ENCODE results near the gene RGS11. TPM values are rescaled to one million over a fixed set of nuclear protein-coding genes. Genes with fewer than 3 reads are reported as not detected.
"Not testable (repeated sequence)": the region's sequence is repeated elsewhere in the genome, so short reads cannot be mapped to it uniquely, and the experiment has no call there.

RGS11 gene
- total RNA-seq, 2 donors from 2014 or later, result 2.9 to 4.0 TPM

DNA sequence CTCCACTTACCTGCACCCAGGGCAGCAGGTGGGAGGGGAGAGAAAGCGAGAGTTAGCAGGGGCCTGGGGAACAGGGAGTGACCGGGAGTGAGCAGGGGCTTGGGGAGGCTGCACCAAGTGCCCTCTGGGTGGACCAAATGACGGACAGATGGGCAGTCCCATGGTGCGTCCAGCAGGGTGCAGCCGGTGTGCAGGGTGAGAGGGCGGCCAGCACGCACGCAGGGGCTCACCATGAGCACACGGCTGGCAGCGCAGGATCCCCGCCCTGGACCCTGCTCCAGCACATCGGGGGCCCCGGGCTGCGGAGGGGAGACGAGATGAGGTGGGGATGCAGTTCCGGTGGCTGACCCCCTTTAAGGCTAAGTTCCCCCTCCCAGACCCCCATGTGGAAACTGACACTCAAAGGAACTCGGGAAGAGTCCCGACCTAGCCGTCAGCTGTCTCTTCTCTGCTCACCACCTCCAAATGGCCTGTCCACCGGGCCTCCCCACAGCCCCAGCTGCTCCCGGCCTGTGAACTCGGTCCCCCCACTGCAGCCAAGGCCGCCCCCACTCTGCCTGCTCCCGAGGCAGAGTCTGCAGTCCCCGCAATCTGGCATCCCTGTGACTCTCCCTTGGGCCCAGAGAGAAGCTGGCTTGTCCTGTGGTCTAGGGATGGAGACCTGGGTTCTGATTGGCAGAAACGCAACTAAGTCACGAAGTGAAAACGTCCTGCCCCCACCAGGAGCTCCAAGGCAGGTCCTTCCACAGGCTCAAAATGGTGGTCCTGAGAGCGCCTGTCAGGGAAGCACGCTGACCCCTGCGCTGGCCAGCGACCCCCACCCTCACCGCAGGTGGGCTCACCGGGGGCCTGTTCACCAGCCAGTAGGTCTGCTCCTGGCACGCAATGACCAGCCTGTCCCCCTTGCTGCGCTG, 2.9 kb downstream of the RGS11 start:
- no peak overlapping the region for H3K27ac ChIP-seq
- TF ChIP-seq, protein P1, sequence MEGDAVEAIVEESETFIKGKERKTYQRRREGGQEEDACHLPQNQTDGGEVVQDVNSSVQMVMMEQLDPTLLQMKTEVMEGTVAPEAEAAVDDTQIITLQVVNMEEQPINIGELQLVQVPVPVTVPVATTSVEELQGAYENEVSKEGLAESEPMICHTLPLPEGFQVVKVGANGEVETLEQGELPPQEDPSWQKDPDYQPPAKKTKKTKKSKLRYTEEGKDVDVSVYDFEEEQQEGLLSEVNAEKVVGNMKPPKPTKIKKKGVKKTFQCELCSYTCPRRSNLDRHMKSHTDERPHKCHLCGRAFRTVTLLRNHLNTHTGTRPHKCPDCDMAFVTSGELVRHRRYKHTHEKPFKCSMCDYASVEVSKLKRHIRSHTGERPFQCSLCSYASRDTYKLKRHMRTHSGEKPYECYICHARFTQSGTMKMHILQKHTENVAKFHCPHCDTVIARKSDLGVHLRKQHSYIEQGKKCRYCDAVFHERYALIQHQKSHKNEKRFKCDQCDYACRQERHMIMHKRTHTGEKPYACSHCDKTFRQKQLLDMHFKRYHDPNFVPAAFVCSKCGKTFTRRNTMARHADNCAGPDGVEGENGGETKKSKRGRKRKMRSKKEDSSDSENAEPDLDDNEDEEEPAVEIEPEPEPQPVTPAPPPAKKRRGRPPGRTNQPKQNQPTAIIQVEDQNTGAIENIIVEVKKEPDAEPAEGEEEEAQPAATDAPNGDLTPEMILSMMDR (IDR thresholded peaks at IDR 0.05), result no peak
- no peak for DNase-seq
- peaks cover 3% of the 10 kb centered on the region for H3K4me1 ChIP-seq
- peaks cover 7% of the 10 kb centered on the region for H3K27me3 ChIP-seq
- H3K36me3 ChIP-seq, result no peaks in the 10 kb centered on the region
- H3K4me3 ChIP-seq, result no peak overlapping the region
- intact Hi-C loops (cut with DNase I), result no loop called here
- no peaks in the 10 kb centered on the region for H3K9me3 ChIP-seq
- H3K9ac ChIP-seq (ENCODE audit: low read depth in 2 of 2, low read length in 2 of 2), result no peak overlapping the region

DNA sequence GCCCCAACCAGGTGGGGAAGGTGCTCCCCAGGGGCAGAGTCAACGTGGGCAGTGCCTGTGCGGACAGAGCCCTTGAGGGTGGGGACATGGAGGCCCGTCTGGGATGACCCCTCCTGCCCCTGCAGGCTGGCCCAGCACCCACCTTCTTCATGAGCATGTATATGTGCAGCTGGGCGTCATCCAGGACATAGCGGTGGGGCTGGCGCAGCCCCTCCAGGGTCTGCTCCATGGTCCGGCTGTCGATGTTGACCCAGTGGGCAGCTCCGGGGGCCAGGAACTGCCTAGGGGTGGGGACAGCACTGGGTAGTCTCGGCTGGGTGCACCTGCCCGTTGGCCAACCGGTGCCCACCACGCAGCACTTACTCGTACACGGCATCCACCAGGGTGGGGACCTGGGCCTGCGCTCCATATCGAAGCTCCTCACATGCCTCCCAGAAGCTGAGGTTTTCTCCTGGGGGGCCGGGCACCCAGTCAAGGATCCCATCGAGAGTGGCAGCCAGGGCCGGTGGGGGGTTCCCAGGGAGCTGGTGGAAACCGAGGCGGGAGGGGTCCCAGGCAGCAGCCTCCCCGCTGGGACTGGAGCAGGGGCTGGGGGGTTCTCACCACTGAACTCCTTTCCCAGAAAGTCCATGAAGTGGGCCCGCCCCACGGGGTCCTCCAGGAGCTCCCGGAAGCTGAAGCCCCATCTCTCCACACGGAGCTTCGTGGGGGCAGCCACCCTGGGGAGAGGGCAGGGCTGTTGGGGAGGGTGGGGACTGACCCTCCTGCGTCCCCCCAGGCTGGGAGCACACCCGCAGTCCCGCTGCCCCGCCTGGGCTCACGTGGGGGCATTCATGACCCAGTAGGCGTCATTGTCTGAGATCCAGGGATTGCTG, 5.1 kb downstream of the RGS11 start:
- no peak overlapping the region for H3K4me3 ChIP-seq
- intact Hi-C loops (cut with DNase I), result no loop called here
- H3K36me3 ChIP-seq, result no peaks in the 10 kb centered on the region
- DNase-seq, result no peak
- peaks cover 3% of the 10 kb centered on the region for H3K4me1 ChIP-seq
- H3K27me3 ChIP-seq, result peaks cover 7% of the 10 kb centered on the region
- TF ChIP-seq, protein P1 (IDR thresholded peaks at IDR 0.05), result no peak
- no peak overlapping the region for H3K27ac ChIP-seq
- H3K9ac ChIP-seq (ENCODE audit: low read depth in 2 of 2, low read length in 2 of 2), result no peak overlapping the region
- no peaks in the 10 kb centered on the region for H3K9me3 ChIP-seq

DNA sequence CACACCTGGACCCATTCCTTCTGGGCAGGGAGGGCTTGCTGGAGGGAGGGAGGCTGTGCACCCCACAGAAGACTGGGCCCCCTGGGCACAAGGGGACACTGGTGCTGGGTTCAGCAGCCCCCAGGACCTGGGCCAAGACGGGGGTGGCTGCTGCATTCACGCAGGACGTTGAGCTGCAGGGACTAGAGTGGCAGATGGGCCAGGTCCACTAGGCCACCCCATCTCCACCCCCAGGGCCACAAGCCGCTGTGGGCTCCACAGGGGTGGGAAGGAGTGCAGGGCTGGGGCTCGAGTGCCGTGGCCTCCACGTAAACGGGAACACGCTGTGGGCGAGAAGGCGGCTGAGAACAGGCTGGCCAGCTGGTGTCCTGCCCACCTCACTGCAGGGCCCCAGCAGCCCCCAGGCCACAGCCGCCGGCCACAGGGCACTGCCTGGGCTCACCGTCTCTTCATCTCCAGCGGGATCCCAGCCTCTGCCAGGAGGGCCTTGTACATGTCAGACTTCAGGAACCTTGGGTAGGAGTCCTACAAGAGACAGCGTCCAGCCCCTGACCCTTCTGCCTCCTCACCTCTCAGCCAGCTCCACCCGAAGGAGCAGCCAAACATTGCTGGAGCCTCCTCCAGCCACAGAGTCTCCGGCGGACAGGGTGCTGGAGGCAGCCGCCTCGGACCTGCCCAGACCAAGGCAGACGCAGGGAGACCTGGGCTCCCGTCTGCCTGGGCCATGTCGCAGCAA, 6.5 kb downstream of the RGS11 start:
- intact Hi-C loops (cut with DNase I), result no loop called here
- Histone ChIP-seq H3K9ac (ENCODE audit: low read depth in 2 of 2, low read length in 2 of 2) (peak overlapping the region in 1 of 2 donors; percentile 35), H3K27ac (no peak overlapping the region), H3K4me1 (peaks cover 3% of the 10 kb centered on the region), H3K9me3 (no peaks in the 10 kb centered on the region), H3K27me3 (no peaks in the 10 kb centered on the region), H3K4me3 (peak overlapping the region; percentile 9), H3K36me3 (no peaks in the 10 kb centered on the region)
- TF ChIP-seq, protein P1 (IDR thresholded peaks at IDR 0.05), result no peak
- no peak for DNase-seq

DNA sequence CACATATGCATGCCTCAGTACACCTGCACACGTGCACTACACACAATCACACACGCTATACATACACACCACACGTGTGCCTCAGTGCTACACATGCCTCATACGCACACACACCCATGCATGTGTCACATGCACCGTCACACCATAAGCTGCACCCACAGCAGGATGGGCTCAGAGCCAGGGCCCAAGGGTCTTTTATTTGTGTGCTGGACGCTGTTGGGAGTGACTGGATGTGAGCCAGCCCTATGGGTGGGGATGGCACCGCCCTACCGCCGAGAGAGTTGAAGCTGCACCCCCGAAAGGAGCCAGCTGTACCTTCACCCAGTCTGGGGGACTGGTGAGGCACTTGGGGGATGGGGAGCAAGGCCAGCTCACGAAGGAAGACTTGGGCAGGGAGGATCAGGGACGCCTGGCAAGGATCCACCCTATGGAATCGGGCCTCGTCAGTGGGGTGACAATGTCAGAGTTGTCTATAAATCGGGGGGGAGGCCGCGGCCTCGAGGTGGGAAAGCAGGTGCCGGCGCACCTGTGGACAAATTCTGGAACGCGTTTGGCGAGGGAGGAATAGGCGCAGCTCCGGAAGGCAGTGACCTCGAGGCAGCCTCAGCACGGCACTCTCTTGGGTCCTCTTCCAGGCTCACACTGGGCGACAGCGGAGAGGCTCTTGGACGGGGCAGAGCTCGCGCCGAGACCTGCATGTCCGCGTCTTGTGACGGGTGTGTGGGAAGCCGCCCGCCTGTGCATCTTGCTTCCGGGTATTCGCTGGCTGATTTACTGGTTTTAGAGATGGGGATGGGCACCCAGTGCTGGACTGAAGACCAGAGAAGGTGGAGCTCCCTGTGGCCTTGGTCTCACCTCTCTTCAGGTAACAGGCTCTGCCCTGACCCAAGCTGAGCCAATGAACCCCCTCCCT, 7.3 kb downstream of the RGS11 start:
- intact Hi-C loops (cut with DNase I), result no loop called here
- Histone ChIP-seq H3K27ac (peak overlapping the region; percentile 46), H3K4me1 (peaks cover 3% of the 10 kb centered on the region), H3K36me3 (no peaks in the 10 kb centered on the region), H3K9me3 (no peaks in the 10 kb centered on the region), H3K9ac (ENCODE audit: low read depth in 2 of 2, low read length in 2 of 2) (peak overlapping the region; percentile 35 to 40), H3K27me3 (no peaks in the 10 kb centered on the region), H3K4me3 (peak overlapping the region; percentile 9)
- peak; percentile 71 for DNase-seq
- TF ChIP-seq, protein P1 (IDR thresholded peaks at IDR 0.05), result no peak

DNA sequence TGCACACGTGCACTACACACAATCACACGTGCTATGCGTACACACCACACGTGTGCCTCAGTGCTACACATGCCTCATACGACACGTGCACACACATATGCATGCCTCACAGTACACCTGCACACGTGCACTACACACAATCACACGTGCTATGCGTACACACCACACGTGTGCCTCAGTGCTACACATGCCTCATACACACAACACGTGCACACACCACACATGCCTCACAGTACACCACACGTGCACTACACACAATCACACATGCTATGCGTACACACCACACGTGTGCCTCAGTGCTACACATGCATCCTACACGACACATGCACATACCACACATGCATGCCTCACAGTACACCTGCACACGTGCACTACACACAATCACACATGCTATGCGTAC, 8.2 kb downstream of the RGS11 start:
- H3K9ac ChIP-seq (ENCODE audit: low read depth in 2 of 2, low read length in 2 of 2); H3K4me3 ChIP-seq; H3K9me3 ChIP-seq; intact Hi-C loops (cut with DNase I); H3K36me3 ChIP-seq; H3K4me1 ChIP-seq; DNase-seq; H3K27me3 ChIP-seq; H3K27ac ChIP-seq: not testable (repeated sequence)
